ENCODE results near the gene WDR74. TPM values are rescaled to one million over a fixed set of nuclear protein-coding genes. Genes with fewer than 3 reads are reported as not detected.

Gene WDR74
- total and polyA plus RNA-seq, 9 of the 15 experiments (the other 6 are each of a cell fraction or from before 2014, with no cell fraction given) = 32.7 to 210 (median 114) TPM

GRCh38 chr11:62842171-62842741 is 2.9 kb upstream of the WDR74 start (continued):
- TF ChIP-seq MGA (IDR thresholded peaks at IDR 0.05) = peak; percentile 69; the same call in 1 of the 2 replicates
- no peak for TF ChIP-seq HOXB6 (CRISPR knock-in tag; IDR thresholded peaks at IDR 0.05; ENCODE audit: borderline replicate concordance)
- TF ChIP-seq ZSCAN32 (CRISPR knock-in tag; IDR thresholded peaks at IDR 0.05) = 0 out of 2 replicates have a peak, but pooled peaks have one; percentile 16
- TF ChIP-seq ZNF766 (CRISPR knock-in tag; conservative IDR thresholded peaks at IDR 0.05) = 0 out of 2 replicates have a peak, but pooled peaks have one; percentile 19
- TF ChIP-seq LEF1 (IDR thresholded peaks at IDR 0.05) = no peak

Data from K562 (cell line).